Measurements from ENCODE around the gene KIDINS220. TPM values are rescaled to one million over a fixed set of nuclear protein-coding genes. Genes with fewer than 3 reads are reported as not detected.

KIDINS220 gene
- total and polyA plus RNA-seq, 5 donors from 2014 or later: 9.9 to 52.2 (median 20.2) TPM

DNA sequence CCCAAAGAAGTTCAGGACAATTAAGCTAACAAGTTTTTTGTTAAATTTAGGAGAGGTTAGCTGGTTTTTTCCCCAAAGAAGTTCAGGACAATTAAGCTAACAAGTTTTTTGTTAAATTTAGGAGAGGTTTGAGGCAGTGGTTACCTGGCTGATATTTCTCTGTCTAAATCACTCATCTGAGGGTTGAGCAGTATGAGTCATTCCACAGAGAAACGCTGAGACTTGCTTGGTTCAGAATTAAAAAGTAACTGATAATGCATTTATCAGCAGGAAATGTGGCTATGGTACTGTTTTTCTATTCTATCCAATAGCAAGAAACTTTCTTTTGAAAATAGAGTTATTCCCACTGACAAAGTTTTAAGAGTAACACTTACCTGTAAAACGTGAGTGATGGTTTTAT lies 22.8 kb upstream of the KIDINS220 start:
- no peak for DNase-seq
- H3K27ac Mint-ChIP-seq: no peak overlapping the region
- H3K9me3 Mint-ChIP-seq: no peaks in the 10 kb centered on the region
- no peak overlapping the region for H3K4me3 Mint-ChIP-seq
- Histone ChIP-seq H3K4me1 (ENCODE audit: control insufficient read depth, insufficient read depth, low read length, poor library complexity, severe bottlenecking) (no peaks in the 10 kb centered on the region), H3K36me3 (ENCODE audit: control insufficient read depth, insufficient read depth, low read length) (no peaks in the 10 kb centered on the region), H3K27me3 (ENCODE audit: control insufficient read depth, insufficient read depth, low read length) (peaks cover 10% of the 10 kb centered on the region), H3K4me3 (ENCODE audit: low read depth, low read length) (no peak overlapping the region), H3K9me3 (ENCODE audit: control insufficient read depth in 2 of 2, low read length in 2 of 2) (no peaks in the 10 kb centered on the region), H3K27ac (ENCODE audit: insufficient read depth, low read length, poor library complexity, severe bottlenecking) (no peak overlapping the region)
- H3K4me1 Mint-ChIP-seq: no peaks in the 10 kb centered on the region
- H3K36me3 Mint-ChIP-seq: no peaks in the 10 kb centered on the region
- peaks cover 13% of the 10 kb centered on the region for H3K27me3 Mint-ChIP-seq
- ATAC-seq (ENCODE audit: low read depth in 2 of 2): no peak

- Histone ChIP-seq H3K27me3 (ENCODE audit: control insufficient read depth, insufficient read depth, low read length) (peaks cover 17% of the 10 kb centered on the region), H3K4me1 (ENCODE audit: control insufficient read depth, insufficient read depth, low read length, poor library complexity, severe bottlenecking) (no peaks in the 10 kb centered on the region), H3K9me3 (ENCODE audit: control insufficient read depth in 2 of 2, low read length in 2 of 2) (no peaks in the 10 kb centered on the region), H3K36me3 (ENCODE audit: control insufficient read depth, insufficient read depth, low read length) (no peaks in the 10 kb centered on the region), H3K27ac (ENCODE audit: insufficient read depth, low read length, poor library complexity, severe bottlenecking) (no peak overlapping the region), H3K4me3 (ENCODE audit: low read depth, low read length) (no peak overlapping the region)
- DNase-seq: no peak
- Mint-ChIP-seq H3K27ac (no peak overlapping the region), H3K4me1 (no peaks in the 10 kb centered on the region), H3K9me3 (no peaks in the 10 kb centered on the region), H3K27me3 (peaks cover 13% of the 10 kb centered on the region), H3K36me3 (no peaks in the 10 kb centered on the region), H3K4me3 (no peak overlapping the region)
- ATAC-seq (ENCODE audit: low read depth in 2 of 2): no peak
Observed at GRCh38 chr2:8858910-8859309, 21.5 kb upstream of the KIDINS220 start.

DNA sequence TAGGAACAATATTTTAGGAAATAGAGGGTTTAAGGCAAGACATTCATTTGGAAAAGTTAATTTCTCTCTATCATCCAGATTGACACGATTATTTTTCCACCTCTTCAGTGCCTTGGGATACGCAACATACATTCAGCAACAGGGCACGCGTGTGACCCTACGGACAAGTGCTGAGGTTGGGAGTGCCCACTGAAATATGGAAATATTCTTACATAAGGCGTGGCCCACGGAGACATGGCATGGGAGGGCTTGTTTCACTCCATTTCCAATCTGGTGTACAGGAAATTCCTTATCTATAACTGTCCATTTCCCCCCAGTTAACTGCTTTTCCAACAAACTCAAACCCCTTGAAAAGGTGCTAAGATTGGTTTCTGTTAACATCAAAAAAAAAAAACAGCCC lies 20.9 kb upstream of the KIDINS220 start:
- Histone ChIP-seq H3K27me3 (ENCODE audit: control insufficient read depth, insufficient read depth, low read length) (peaks cover 20% of the 10 kb centered on the region), H3K9me3 (ENCODE audit: control insufficient read depth in 2 of 2, low read length in 2 of 2) (no peaks in the 10 kb centered on the region), H3K36me3 (ENCODE audit: control insufficient read depth, insufficient read depth, low read length) (no peaks in the 10 kb centered on the region), H3K4me3 (ENCODE audit: low read depth, low read length) (no peak overlapping the region), H3K27ac (ENCODE audit: insufficient read depth, low read length, poor library complexity, severe bottlenecking) (no peak overlapping the region), H3K4me1 (ENCODE audit: control insufficient read depth, insufficient read depth, low read length, poor library complexity, severe bottlenecking) (no peaks in the 10 kb centered on the region)
- Mint-ChIP-seq H3K36me3 (no peaks in the 10 kb centered on the region), H3K9me3 (no peaks in the 10 kb centered on the region), H3K4me3 (no peak overlapping the region), H3K4me1 (no peaks in the 10 kb centered on the region), H3K27me3 (peaks cover 16% of the 10 kb centered on the region), H3K27ac (no peak overlapping the region)
- ATAC-seq (ENCODE audit: low read depth in 2 of 2): no peak
- DNase-seq: no peak

- DNase-seq (no peak), ATAC-seq (ENCODE audit: low read depth in 2 of 2) (no peak)
- H3K9me3 ChIP-seq (ENCODE audit: control insufficient read depth in 2 of 2, low read length in 2 of 2): no peaks in the 10 kb centered on the region
- no peaks in the 10 kb centered on the region for H3K9me3 Mint-ChIP-seq
- H3K27ac ChIP-seq (ENCODE audit: insufficient read depth, low read length, poor library complexity, severe bottlenecking): no peak overlapping the region
- peaks cover 21% of the 10 kb centered on the region for H3K27me3 Mint-ChIP-seq
- H3K27ac Mint-ChIP-seq: no peak overlapping the region
- no peaks in the 10 kb centered on the region for H3K4me1 ChIP-seq (ENCODE audit: control insufficient read depth, insufficient read depth, low read length, poor library complexity, severe bottlenecking)
- H3K4me1 Mint-ChIP-seq: no peaks in the 10 kb centered on the region
- peaks cover 22% of the 10 kb centered on the region for H3K27me3 ChIP-seq (ENCODE audit: control insufficient read depth, insufficient read depth, low read length)
- H3K36me3 Mint-ChIP-seq: no peaks in the 10 kb centered on the region
- H3K36me3 ChIP-seq (ENCODE audit: control insufficient read depth, insufficient read depth, low read length): no peaks in the 10 kb centered on the region
- no peak overlapping the region for H3K4me3 ChIP-seq (ENCODE audit: low read depth, low read length)
- no peak overlapping the region for H3K4me3 Mint-ChIP-seq
Observed at GRCh38 chr2:8857709-8858108, 20.3 kb upstream of the KIDINS220 start.

DNA sequence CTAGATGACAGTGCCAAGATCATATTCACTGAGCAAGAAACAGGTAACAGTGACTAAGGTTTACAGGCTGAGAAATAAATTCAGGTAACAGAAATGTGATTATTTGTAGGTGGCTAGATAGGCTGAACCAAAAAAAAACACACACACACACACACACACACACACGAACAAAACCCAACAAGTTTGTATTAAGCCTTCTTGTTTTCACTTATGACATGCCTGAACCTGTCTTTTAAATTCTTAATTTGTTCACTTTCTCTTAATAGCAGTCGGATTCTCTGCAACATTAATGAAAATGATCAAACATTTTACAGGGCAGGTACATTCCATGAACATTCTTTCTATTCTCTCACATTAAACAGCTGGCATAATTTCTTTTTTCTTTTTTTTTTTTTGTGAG lies 18.8 kb upstream of the KIDINS220 start:
- no peak overlapping the region for H3K4me3 ChIP-seq (ENCODE audit: low read depth, low read length)
- ATAC-seq (ENCODE audit: low read depth in 2 of 2): no peak
- H3K9me3 Mint-ChIP-seq: no peaks in the 10 kb centered on the region
- no peak for DNase-seq
- no peaks in the 10 kb centered on the region for H3K9me3 ChIP-seq (ENCODE audit: control insufficient read depth in 2 of 2, low read length in 2 of 2)
- no peak overlapping the region for H3K27ac Mint-ChIP-seq
- peaks cover 13% of the 10 kb centered on the region for H3K27me3 ChIP-seq (ENCODE audit: control insufficient read depth, insufficient read depth, low read length)
- no peak overlapping the region for H3K4me3 Mint-ChIP-seq
- H3K36me3 Mint-ChIP-seq: no peaks in the 10 kb centered on the region
- no peaks in the 10 kb centered on the region for H3K4me1 Mint-ChIP-seq
- peaks cover 27% of the 10 kb centered on the region for H3K27me3 Mint-ChIP-seq
- no peaks in the 10 kb centered on the region for H3K4me1 ChIP-seq (ENCODE audit: control insufficient read depth, insufficient read depth, low read length, poor library complexity, severe bottlenecking)
- no peaks in the 10 kb centered on the region for H3K36me3 ChIP-seq (ENCODE audit: control insufficient read depth, insufficient read depth, low read length)
- no peak overlapping the region for H3K27ac ChIP-seq (ENCODE audit: insufficient read depth, low read length, poor library complexity, severe bottlenecking)

DNA sequence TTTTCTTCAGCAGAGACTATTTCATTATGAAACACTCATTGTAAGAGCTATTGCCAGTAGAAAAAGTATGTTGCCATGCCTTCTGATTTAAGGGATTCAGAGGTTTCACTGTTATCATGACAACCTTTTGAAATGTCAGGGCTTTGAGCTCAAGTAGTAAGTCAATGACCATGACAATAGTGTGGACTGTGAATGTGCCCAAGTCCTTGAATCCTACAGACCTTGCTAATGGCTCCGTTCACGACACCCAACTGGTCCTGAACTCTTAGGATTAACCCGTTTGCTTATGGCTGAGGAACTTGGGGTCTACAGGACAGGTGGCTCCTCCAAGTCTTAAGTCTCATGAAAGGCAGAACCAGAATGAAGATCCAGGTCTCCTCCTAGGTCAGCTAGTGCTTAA lies 17.6 kb upstream of the KIDINS220 start:
- ATAC-seq (ENCODE audit: low read depth in 2 of 2) (no peak), DNase-seq (no peak)
- Histone ChIP-seq H3K4me3 (ENCODE audit: low read depth, low read length) (no peak overlapping the region), H3K4me1 (ENCODE audit: control insufficient read depth, insufficient read depth, low read length, poor library complexity, severe bottlenecking) (no peaks in the 10 kb centered on the region), H3K27ac (ENCODE audit: insufficient read depth, low read length, poor library complexity, severe bottlenecking) (no peak overlapping the region), H3K27me3 (ENCODE audit: control insufficient read depth, insufficient read depth, low read length) (peaks cover 14% of the 10 kb centered on the region), H3K36me3 (ENCODE audit: control insufficient read depth, insufficient read depth, low read length) (no peaks in the 10 kb centered on the region), H3K9me3 (ENCODE audit: control insufficient read depth in 2 of 2, low read length in 2 of 2) (no peaks in the 10 kb centered on the region)
- Mint-ChIP-seq H3K4me3 (no peak overlapping the region), H3K27ac (no peak overlapping the region), H3K27me3 (peaks cover 27% of the 10 kb centered on the region), H3K4me1 (no peaks in the 10 kb centered on the region), H3K36me3 (no peaks in the 10 kb centered on the region), H3K9me3 (no peaks in the 10 kb centered on the region)

- H3K36me3 Mint-ChIP-seq: no peaks in the 10 kb centered on the region
- H3K27me3 Mint-ChIP-seq: peaks cover 27% of the 10 kb centered on the region
- H3K27ac Mint-ChIP-seq: no peak overlapping the region
- Histone ChIP-seq H3K27me3 (ENCODE audit: control insufficient read depth, insufficient read depth, low read length) (peaks cover 14% of the 10 kb centered on the region), H3K4me3 (ENCODE audit: low read depth, low read length) (no peak overlapping the region), H3K4me1 (ENCODE audit: control insufficient read depth, insufficient read depth, low read length, poor library complexity, severe bottlenecking) (no peaks in the 10 kb centered on the region), H3K27ac (ENCODE audit: insufficient read depth, low read length, poor library complexity, severe bottlenecking) (no peak overlapping the region), H3K9me3 (ENCODE audit: control insufficient read depth in 2 of 2, low read length in 2 of 2) (no peaks in the 10 kb centered on the region), H3K36me3 (ENCODE audit: control insufficient read depth, insufficient read depth, low read length) (no peaks in the 10 kb centered on the region)
- no peak overlapping the region for H3K4me3 Mint-ChIP-seq
- ATAC-seq (ENCODE audit: low read depth in 2 of 2) (no peak), DNase-seq (no peak)
- H3K9me3 Mint-ChIP-seq: no peaks in the 10 kb centered on the region
- no peaks in the 10 kb centered on the region for H3K4me1 Mint-ChIP-seq
Observed at GRCh38 chr2:8853426-8853825, 16.0 kb upstream of the KIDINS220 start.

- no peak overlapping the region for H3K27ac Mint-ChIP-seq
- DNase-seq: no peak
- no peak for ATAC-seq (ENCODE audit: low read depth in 2 of 2)
- Histone ChIP-seq H3K9me3 (ENCODE audit: control insufficient read depth in 2 of 2, low read length in 2 of 2) (no peaks in the 10 kb centered on the region), H3K4me1 (ENCODE audit: control insufficient read depth, insufficient read depth, low read length, poor library complexity, severe bottlenecking) (no peaks in the 10 kb centered on the region), H3K27ac (ENCODE audit: insufficient read depth, low read length, poor library complexity, severe bottlenecking) (no peak overlapping the region), H3K4me3 (ENCODE audit: low read depth, low read length) (no peak overlapping the region), H3K27me3 (ENCODE audit: control insufficient read depth, insufficient read depth, low read length) (peaks cover 14% of the 10 kb centered on the region), H3K36me3 (ENCODE audit: control insufficient read depth, insufficient read depth, low read length) (no peaks in the 10 kb centered on the region)
- H3K36me3 Mint-ChIP-seq: no peaks in the 10 kb centered on the region
- no peaks in the 10 kb centered on the region for H3K9me3 Mint-ChIP-seq
- H3K4me3 Mint-ChIP-seq: no peak overlapping the region
- no peaks in the 10 kb centered on the region for H3K4me1 Mint-ChIP-seq
- peaks cover 30% of the 10 kb centered on the region for H3K27me3 Mint-ChIP-seq
Observed at GRCh38 chr2:8851811-8852560, 14.6 kb upstream of the KIDINS220 start.

Data from CD4-positive, CD25-positive, alpha-beta regulatory T cell (primary cell).